Measurements from ENCODE around the gene IL4I1. TPM values are rescaled to one million over a fixed set of nuclear protein-coding genes. Genes with fewer than 3 reads are reported as not detected.

Gene IL4I1
- total and polyA plus RNA-seq, 2 experiments from 2014 or later: not detected

- peaks cover 37% of the 10 kb centered on the region for H3K36me3 ChIP-seq
- H3K27me3 ChIP-seq: no peaks in the 10 kb centered on the region
- TF ChIP-seq CTCF (IDR thresholded peaks at IDR 0.05; ENCODE audit: low read depth, low read length): no peak
These were observed 16.4 kb downstream of the IL4I1 start for GRCh38 chr19:49880162-49880869.

GRCh38 chr19:49879243-49879963 lies 17.3 kb downstream of the IL4I1 start:
- TF ChIP-seq CTCF (IDR thresholded peaks at IDR 0.05; ENCODE audit: low read depth, low read length): no peak
- Histone ChIP-seq H3K9me3 (ENCODE audit: low read depth) (no peaks in the 10 kb centered on the region), H3K36me3 (peaks cover 32% of the 10 kb centered on the region), H3K27me3 (no peaks in the 10 kb centered on the region), H3K27ac (no peak overlapping the region), H3K4me3 (no peak overlapping the region), H3K4me1 (ENCODE audit: low read depth) (no peaks in the 10 kb centered on the region)
- DNase-seq (ENCODE audit: low read depth in 1 of 2, low spot score in 1 of 2): no peak

More at GRCh38 chr19:49880162-49880869, 16.4 kb downstream of the IL4I1 start:
- Histone ChIP-seq H3K9me3 (ENCODE audit: low read depth) (no peaks in the 10 kb centered on the region), H3K4me3 (no peak overlapping the region), H3K4me1 (ENCODE audit: low read depth) (no peaks in the 10 kb centered on the region), H3K27ac (no peak overlapping the region)
- no peak for DNase-seq (ENCODE audit: low read depth in 1 of 2, low spot score in 1 of 2)

- H3K27ac ChIP-seq: no peak overlapping the region
- no peak for TF ChIP-seq CTCF (IDR thresholded peaks at IDR 0.05; ENCODE audit: low read depth, low read length)
- H3K27me3 ChIP-seq: no peaks in the 10 kb centered on the region
- peak overlapping the region; percentile 55 for H3K4me3 ChIP-seq
- H3K4me1 ChIP-seq (ENCODE audit: low read depth): no peaks in the 10 kb centered on the region
- H3K36me3 ChIP-seq: peaks cover 26% of the 10 kb centered on the region
- H3K9me3 ChIP-seq (ENCODE audit: low read depth): no peaks in the 10 kb centered on the region
- no peak for DNase-seq (ENCODE audit: low read depth in 1 of 2, low spot score in 1 of 2)
These were observed 18.0 kb downstream of the IL4I1 start for GRCh38 chr19:49878744-49879070.

- no peaks in the 10 kb centered on the region for H3K27me3 ChIP-seq
- no peaks in the 10 kb centered on the region for H3K9me3 ChIP-seq (ENCODE audit: low read depth)
- peak overlapping the region; percentile 99 for H3K27ac ChIP-seq
- H3K4me3 ChIP-seq: peak overlapping the region; percentile 55
- DNase-seq (ENCODE audit: low read depth in 1 of 2, low spot score in 1 of 2): peak; percentile 98 to 99
- no peak for TF ChIP-seq CTCF (IDR thresholded peaks at IDR 0.05; ENCODE audit: low read depth, low read length)
- peaks cover 22% of the 10 kb centered on the region for H3K36me3 ChIP-seq
- no peaks in the 10 kb centered on the region for H3K4me1 ChIP-seq (ENCODE audit: low read depth)
These were observed 18.6 kb downstream of the IL4I1 start for GRCh38 chr19:49877879-49878743.

- DNase-seq (ENCODE audit: low read depth in 1 of 2, low spot score in 1 of 2): peak; percentile 100
- peak within 1 kb of the TSS; percentile 99 for H3K27ac ChIP-seq
- no peaks in the 10 kb centered on the region for H3K27me3 ChIP-seq
- no peak for TF ChIP-seq CTCF (IDR thresholded peaks at IDR 0.05; ENCODE audit: low read depth, low read length)
- no peaks in the 10 kb centered on the region for H3K4me1 ChIP-seq (ENCODE audit: low read depth)
- peaks cover 13% of the 10 kb centered on the region for H3K36me3 ChIP-seq
- peak within 1 kb of the TSS; percentile 76 for H3K4me3 ChIP-seq
- H3K9me3 ChIP-seq (ENCODE audit: low read depth): no peaks in the 10 kb centered on the region
These were observed 19.4 kb downstream of the IL4I1 start, which contains the start of the genes AKT1S1 and TBC1D17 for GRCh38 chr19:49877020-49877878. AKT1S1 (minus strand) TSS chr19:49877355; CDS start chr19:49873295, 4,060 bp downstream. TBC1D17 (plus strand) TSS chr19:49877702; CDS start chr19:49877724, 22 bp downstream.
